ENCODE results near the gene PRSS38. TPM values are rescaled to one million over a fixed set of nuclear protein-coding genes. Genes with fewer than 3 reads are reported as not detected.

PRSS38 gene
- total and polyA plus RNA-seq, 4 donors, result not detected

DNA sequence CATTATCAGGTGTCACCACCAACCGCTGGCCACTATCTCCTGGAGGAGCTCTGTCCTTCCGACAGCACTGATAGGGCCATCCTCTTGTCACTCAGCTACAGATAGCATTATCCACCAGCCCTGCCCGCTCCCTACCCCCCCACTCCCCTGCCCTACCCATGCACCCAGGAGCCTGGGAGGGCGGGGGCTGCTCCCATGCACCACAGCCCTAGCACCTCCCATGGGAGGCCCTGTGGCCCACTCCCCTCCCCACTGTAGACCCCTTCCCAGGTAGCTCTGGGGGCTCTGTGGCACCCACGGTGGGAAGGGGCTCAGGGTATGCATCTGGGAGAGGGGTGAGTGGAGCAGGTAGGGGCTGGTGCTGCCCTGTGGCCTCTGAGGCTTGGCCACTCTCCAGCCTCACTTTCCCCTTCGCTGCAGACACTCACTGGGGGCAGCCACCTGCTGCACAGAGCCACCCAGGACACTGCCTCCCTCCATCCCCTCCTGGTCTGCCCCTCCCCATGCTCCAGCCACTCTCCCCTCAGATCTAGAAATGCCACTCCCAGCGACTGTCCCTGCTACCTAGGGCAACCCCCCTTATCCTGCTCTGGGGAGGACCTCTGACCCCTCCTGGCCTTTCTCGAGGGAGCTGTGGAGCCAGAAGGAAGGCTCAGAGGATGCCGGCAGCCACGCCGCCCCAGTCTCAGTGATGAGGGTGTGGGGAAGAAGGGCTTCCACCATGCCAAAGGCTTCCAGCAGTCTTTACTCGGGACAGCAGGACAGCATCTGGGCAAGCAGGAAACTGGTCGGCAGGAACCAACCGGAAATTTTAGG, 73.8 kb downstream of the PRSS38 start:
- Histone ChIP-seq H3K4me3 (ENCODE audit: low read depth, low read length) (no peak overlapping the region), H3K36me3 (ENCODE audit: control insufficient read depth, insufficient read depth, low read length) (no peaks in the 10 kb centered on the region), H3K27ac (ENCODE audit: low read depth, low read length) (no peak overlapping the region), H3K27me3 (ENCODE audit: control insufficient read depth, insufficient read depth, low read length) (peaks cover 2% of the 10 kb centered on the region), H3K9me3 (ENCODE audit: control insufficient read depth, insufficient read depth, low read length) (no peaks in the 10 kb centered on the region), H3K4me1 (ENCODE audit: control insufficient read depth, insufficient read depth, low read length) (peaks cover 32% of the 10 kb centered on the region)
- DNase-seq (ENCODE audit: low read depth in 4 of 6, low spot score in 6 of 6), result no peak
- WGBS (ENCODE audit: insufficient coverage), result 65% methylated on average over 13 of the region's 14 CpGs

DNA sequence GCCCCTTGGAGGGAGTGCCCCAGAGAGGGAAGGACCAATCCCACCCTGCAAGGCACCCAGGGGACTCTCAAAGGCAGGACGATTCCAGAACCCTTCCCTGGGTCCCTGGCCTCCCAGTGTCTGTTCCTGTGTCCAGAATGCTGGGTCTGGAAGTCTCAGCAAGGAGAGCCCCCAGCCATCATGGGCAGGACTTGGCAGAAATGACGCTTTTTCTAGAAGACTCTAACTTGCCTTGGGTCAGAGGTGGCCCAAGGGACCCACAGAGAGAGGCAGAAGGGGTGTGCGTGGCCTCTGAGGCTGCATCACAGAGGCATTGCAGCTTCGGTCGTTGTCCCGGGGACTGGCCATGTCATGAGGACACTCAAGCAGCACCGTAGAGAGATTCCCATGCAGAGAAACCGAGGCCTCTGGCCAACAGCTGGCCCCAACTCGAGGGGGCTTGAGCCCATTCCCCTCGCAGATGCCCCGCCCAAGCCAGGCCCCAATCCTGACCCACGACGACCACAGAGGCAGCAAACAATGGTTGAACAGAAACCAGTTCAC, 74.5 kb downstream of the PRSS38 start:
- Histone ChIP-seq H3K27ac (ENCODE audit: low read depth, low read length) (no peak overlapping the region), H3K4me3 (ENCODE audit: low read depth, low read length) (no peak overlapping the region), H3K36me3 (ENCODE audit: control insufficient read depth, insufficient read depth, low read length) (no peaks in the 10 kb centered on the region), H3K9me3 (ENCODE audit: control insufficient read depth, insufficient read depth, low read length) (no peaks in the 10 kb centered on the region), H3K4me1 (ENCODE audit: control insufficient read depth, insufficient read depth, low read length) (peaks cover 37% of the 10 kb centered on the region), H3K27me3 (ENCODE audit: control insufficient read depth, insufficient read depth, low read length) (peaks cover 2% of the 10 kb centered on the region)
- 88% methylated on average over 13 of the region's 13 CpGs for WGBS (ENCODE audit: insufficient coverage)
- DNase-seq (ENCODE audit: low read depth in 4 of 6, low spot score in 6 of 6), result no peak

DNA sequence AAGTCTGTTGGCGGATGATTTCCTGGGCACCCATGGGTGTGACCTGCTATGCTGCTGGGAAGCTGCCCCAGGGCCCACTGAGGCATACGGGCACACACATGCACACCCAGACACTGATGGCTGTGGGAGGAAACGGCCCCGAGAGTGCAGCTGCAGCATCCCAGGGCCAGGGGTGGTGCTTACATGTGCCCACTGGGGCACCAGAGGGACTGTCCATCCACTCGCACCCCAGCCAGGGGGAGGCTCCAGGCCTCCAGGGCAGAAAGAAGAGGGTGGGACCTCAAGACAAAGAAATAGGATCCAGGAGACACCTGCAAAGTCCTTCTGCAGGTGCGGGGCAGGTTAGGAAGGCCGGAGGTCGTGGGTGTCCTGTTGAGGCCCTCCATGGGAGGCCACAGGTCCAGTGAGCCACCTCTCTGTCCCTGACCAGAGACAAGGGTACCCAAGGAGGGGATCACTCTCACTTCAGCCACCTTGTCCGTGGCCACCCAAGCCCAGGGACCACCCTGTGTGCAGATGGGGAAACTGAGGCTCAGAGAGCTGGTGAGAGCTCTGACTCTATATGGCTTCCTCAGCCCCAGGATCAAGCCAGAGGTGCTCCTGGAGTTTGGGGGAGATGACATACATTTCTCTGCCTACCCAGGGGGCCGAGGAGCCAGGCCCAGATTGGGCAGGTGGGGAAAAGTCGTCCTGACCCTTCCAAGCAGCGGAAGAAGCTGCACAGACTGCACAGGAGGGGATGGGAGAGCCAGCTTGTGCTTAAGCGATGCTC, 75.2 kb downstream of the PRSS38 start:
- H3K27me3 ChIP-seq (ENCODE audit: control insufficient read depth, insufficient read depth, low read length), result peaks cover 2% of the 10 kb centered on the region
- H3K36me3 ChIP-seq (ENCODE audit: control insufficient read depth, insufficient read depth, low read length), result no peaks in the 10 kb centered on the region
- no peak overlapping the region for H3K27ac ChIP-seq (ENCODE audit: low read depth, low read length)
- H3K4me3 ChIP-seq (ENCODE audit: low read depth, low read length), result no peak overlapping the region
- no peak for DNase-seq (ENCODE audit: low read depth in 4 of 6, low spot score in 6 of 6)
- H3K4me1 ChIP-seq (ENCODE audit: control insufficient read depth, insufficient read depth, low read length), result peaks cover 41% of the 10 kb centered on the region
- 93% methylated on average over 13 of the region's 13 CpGs for WGBS (ENCODE audit: insufficient coverage)
- no peaks in the 10 kb centered on the region for H3K9me3 ChIP-seq (ENCODE audit: control insufficient read depth, insufficient read depth, low read length)

DNA sequence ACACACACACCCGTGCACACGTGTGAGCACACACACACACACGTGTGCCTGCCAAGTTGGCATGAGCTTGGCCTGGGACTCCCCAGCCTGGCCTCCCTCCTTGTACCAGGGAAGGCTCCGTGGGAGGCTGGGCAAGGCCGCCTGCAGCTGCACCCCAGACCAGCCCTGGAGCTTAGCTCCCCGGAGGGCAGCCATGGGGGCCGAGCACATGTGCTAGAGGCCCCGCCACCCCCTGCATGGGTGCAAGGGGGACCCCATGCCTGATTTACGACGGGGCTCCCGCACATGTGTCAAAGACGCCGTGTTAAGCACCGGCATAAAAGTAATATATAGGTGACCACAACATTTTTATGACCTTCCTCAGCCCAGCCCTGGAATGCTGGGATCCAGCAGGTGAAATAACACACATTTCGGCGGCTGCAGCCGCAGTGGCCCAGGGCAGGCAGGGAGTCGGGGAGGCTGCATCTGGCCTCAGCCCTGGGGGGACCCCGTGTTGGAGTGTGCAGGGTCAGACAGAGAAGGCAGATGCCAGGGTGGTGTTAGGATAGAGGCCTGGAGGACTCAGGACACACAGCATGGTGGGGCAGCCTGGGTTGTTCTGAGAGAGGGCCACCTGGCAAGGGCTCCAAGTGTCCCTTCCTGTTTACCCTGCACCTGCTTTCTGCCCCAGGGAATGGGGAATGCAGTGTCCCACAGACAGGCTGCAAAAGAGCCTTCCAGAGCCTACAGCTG, 75.9 kb downstream of the PRSS38 start:
- H3K36me3 ChIP-seq (ENCODE audit: control insufficient read depth, insufficient read depth, low read length), result no peaks in the 10 kb centered on the region
- peaks cover 41% of the 10 kb centered on the region for H3K4me1 ChIP-seq (ENCODE audit: control insufficient read depth, insufficient read depth, low read length)
- no peak overlapping the region for H3K4me3 ChIP-seq (ENCODE audit: low read depth, low read length)
- DNase-seq (ENCODE audit: low read depth in 4 of 6, low spot score in 6 of 6), result no peak
- peaks cover 2% of the 10 kb centered on the region for H3K27me3 ChIP-seq (ENCODE audit: control insufficient read depth, insufficient read depth, low read length)
- H3K9me3 ChIP-seq (ENCODE audit: control insufficient read depth, insufficient read depth, low read length), result no peaks in the 10 kb centered on the region
- 82% methylated on average over 18 of the region's 19 CpGs for WGBS (ENCODE audit: insufficient coverage)
- no peak overlapping the region for H3K27ac ChIP-seq (ENCODE audit: low read depth, low read length)

DNA sequence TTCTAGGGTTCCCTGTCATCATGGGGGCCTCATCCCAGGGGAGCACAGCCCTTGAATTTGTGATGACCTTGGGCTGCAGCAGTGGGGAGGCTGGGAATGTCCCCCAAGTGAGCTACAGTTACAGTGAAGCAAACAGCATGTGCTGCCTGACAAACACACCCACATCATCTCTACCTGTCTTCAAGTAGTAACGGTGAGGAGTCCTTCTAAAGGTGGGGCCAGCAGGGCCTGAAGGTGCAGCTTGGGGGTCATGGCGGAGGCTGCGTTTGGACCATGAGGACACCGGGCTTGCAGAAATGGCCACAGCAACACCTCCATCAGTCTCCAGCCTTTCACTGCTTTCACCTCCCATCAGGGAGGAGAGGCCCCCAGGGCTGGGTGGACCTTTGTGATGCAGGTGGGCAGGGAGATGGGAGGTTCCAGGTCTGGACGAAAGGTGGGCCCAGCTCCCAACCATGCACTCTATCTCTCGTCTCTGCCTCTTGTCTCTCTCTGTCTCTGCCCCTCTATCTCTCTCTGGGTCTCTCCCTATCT, 76.5 kb downstream of the PRSS38 start:
- 96% methylated on average over 4 of the region's 6 CpGs for WGBS (ENCODE audit: insufficient coverage)
- DNase-seq (ENCODE audit: low read depth in 4 of 6, low spot score in 6 of 6), result no peak
- no peak overlapping the region for H3K27ac ChIP-seq (ENCODE audit: low read depth, low read length)

DNA sequence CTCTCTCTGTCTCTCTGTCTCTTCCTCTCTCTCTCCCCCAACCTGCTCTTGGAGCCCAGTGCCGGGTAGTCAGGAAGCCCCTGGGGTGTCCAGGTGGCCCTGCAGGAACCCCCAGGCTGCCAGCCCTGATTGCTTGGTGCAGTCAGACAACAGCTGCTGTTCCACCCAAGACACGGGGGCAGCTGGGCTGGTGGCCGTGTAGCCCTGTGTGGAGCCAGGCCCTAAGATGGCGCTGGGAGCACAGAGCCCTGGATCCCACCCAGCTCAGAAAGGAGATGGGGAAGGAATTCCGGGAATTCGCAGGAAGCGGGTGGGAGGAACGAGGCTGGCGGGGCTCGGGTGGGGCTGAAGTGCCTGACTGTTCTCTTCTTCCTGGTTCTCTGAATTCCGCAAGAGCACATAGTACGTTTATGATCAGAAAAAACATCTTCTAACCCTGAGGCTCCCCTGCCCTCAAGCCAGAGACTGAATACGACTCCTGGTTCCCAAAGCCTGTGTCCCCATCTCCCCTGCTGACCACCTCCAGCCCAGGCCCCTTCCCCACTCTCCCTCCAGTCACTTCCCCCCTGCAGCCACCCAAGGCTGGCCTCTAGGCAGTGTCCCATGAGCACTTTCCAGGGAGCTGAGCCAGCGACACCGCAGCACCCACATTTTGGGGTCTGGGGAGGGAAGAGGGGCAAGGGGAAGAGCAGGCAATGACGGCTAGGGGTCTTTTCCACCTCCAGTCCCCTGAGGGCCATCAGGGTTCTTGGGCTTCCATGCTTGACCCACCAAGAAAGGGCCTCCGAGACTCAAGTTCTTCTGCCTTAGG, 77.2 kb downstream of the PRSS38 start:
- H3K9me3 ChIP-seq (ENCODE audit: control insufficient read depth, insufficient read depth, low read length), result no peaks in the 10 kb centered on the region
- peaks cover 31% of the 10 kb centered on the region for H3K4me1 ChIP-seq (ENCODE audit: control insufficient read depth, insufficient read depth, low read length)
- no peaks in the 10 kb centered on the region for H3K36me3 ChIP-seq (ENCODE audit: control insufficient read depth, insufficient read depth, low read length)
- 77% methylated on average over 17 of the region's 17 CpGs for WGBS (ENCODE audit: insufficient coverage)
- no peaks in the 10 kb centered on the region for H3K27me3 ChIP-seq (ENCODE audit: control insufficient read depth, insufficient read depth, low read length)
- no peak overlapping the region for H3K27ac ChIP-seq (ENCODE audit: low read depth, low read length)
- H3K4me3 ChIP-seq (ENCODE audit: low read depth, low read length), result no peak overlapping the region
- DNase-seq (ENCODE audit: low read depth in 4 of 6, low spot score in 6 of 6), result no peak

More for the DNA sequence above, 76.5 kb downstream of the PRSS38 start:
- Histone ChIP-seq H3K9me3 (ENCODE audit: control insufficient read depth, insufficient read depth, low read length) (no peaks in the 10 kb centered on the region), H3K4me1 (ENCODE audit: control insufficient read depth, insufficient read depth, low read length) (peaks cover 38% of the 10 kb centered on the region), H3K36me3 (ENCODE audit: control insufficient read depth, insufficient read depth, low read length) (no peaks in the 10 kb centered on the region), H3K27me3 (ENCODE audit: control insufficient read depth, insufficient read depth, low read length) (peaks cover 2% of the 10 kb centered on the region), H3K4me3 (ENCODE audit: low read depth, low read length) (no peak overlapping the region)

DNA sequence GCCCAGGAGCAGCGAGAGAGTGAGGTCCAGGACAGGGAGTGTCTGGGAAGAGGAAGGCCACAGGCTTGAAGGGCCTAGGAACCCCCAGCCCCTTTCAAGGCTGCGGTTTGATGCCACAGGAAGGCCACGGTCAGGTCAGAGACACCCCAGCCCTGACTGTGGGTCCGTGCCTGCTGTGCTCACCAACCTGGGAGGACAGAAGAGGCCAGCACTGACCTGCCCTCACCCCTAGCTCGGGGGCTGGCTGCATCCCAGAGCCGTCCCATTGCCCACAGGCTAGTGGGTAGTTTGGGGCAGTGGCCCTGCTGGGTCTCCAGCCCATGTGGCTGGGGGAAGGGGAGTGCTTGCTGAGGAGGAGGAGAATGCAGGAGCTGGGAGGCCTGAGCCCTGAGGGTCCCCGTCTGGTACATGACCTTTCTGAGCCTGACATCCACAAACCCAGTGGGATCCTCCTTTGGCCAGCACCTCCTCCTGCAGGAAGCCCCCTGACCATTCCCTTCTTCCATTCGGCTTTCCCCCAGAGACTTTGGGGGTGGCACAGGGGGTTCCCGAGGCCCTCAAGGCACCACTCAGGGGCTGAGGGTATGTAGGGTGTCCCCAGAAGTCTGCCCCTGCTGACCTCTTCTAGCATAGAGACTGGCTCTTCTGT, 77.9 kb downstream of the PRSS38 start:
- no peak overlapping the region for H3K27ac ChIP-seq (ENCODE audit: low read depth, low read length)
- no peak for DNase-seq (ENCODE audit: low read depth in 4 of 6, low spot score in 6 of 6)
- H3K4me3 ChIP-seq (ENCODE audit: low read depth, low read length), result no peak overlapping the region
- no peaks in the 10 kb centered on the region for H3K9me3 ChIP-seq (ENCODE audit: control insufficient read depth, insufficient read depth, low read length)
- H3K27me3 ChIP-seq (ENCODE audit: control insufficient read depth, insufficient read depth, low read length), result no peaks in the 10 kb centered on the region
- H3K36me3 ChIP-seq (ENCODE audit: control insufficient read depth, insufficient read depth, low read length), result no peaks in the 10 kb centered on the region
- WGBS (ENCODE audit: insufficient coverage), result 73% methylated on average over 5 of the region's 9 CpGs
- H3K4me1 ChIP-seq (ENCODE audit: control insufficient read depth, insufficient read depth, low read length), result peaks cover 27% of the 10 kb centered on the region

DNA sequence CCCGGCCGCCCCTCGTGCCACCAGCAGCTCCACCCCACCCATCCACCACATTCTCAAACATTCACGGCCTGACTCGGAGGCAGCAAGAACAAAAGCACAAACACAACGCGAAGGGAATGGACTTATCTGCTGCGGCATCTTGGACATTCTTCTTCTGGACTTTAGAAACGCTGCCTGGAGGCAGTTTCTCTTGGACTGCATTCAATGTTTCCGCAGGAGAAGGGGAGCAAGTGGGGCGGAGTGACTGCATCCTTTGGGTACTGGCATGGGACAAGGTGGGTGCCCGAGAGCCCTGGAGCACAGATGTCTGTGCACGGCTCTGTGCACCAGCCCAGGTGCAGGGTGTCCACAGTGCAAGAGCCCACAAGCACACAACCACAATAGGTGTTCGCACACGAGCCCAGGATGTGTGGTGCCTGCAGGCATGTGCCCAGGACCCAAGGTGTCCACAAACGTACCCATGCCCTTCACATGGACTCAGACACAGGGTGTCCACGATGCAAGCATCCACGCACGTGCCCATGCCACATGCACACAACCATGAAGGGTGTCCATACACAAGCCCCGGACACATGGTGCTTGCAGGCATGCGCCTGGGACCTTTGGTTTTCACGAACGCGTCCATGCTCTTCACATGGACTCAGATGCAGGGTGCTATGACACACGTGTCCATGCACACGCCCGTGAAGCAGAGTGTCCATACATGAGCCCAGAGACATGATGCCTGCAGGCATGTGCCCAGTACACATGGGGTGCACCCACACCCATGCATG, 78.7 kb downstream of the PRSS38 start:
- no peak for DNase-seq (ENCODE audit: low read depth in 4 of 6, low spot score in 6 of 6)
- H3K9me3 ChIP-seq (ENCODE audit: control insufficient read depth, insufficient read depth, low read length), result no peaks in the 10 kb centered on the region
- H3K27me3 ChIP-seq (ENCODE audit: control insufficient read depth, insufficient read depth, low read length), result no peaks in the 10 kb centered on the region
- H3K4me1 ChIP-seq (ENCODE audit: control insufficient read depth, insufficient read depth, low read length), result peaks cover 27% of the 10 kb centered on the region
- no peak overlapping the region for H3K27ac ChIP-seq (ENCODE audit: low read depth, low read length)
- H3K36me3 ChIP-seq (ENCODE audit: control insufficient read depth, insufficient read depth, low read length), result no peaks in the 10 kb centered on the region
- H3K4me3 ChIP-seq (ENCODE audit: low read depth, low read length), result no peak overlapping the region
- 84% methylated on average over 26 of the region's 27 CpGs for WGBS (ENCODE audit: insufficient coverage)
